Keratinocyte (primary cell): ENCODE data around the gene G6PC1.

Source experiments
- CTCF ChIP-seq, 3 experiments: IDR thresholded peaks in 1 of 3; conservative IDR thresholded peaks in 1 of 3; optimal IDR thresholded peaks in 1 of 3; 2 replicates in 2 of 3; 3 replicates in 1 of 3; pipeline versions ENCODE3 to v1.5.1; 2011; ENCODE audit warnings: low read length in 3 of 3, mild to moderate bottlenecking in 3 of 3, moderate library complexity in 2 of 3, control low read depth in 1 of 3, inconsistent platforms in 1 of 3; ENCODE audit not compliant: insufficient read depth in 2 of 3; ENCODE audit errors: extremely low read depth in 1 of 3
- EZH2 ChIP-seq: IDR thresholded peaks from one replicate; pipeline ENCODE4 v1.6.1; 2012; ENCODE audit warnings: inconsistent platforms, mild to moderate bottlenecking, low read length, moderate library complexity

GRCh38 chr17:42917236-42917603, 16.6 kb downstream of the G6PC1 start:
- no peak for TF ChIP-seq CTCF (optimal IDR thresholded peaks at IDR 0.05 in 1 of 3, IDR thresholded peaks at IDR 0.05 in 1 of 3, conservative IDR thresholded peaks at IDR 0.05 in 1 of 3; ENCODE audit: extremely low read depth in 1 of 3, insufficient read depth in 2 of 3, low read length in 3 of 3)
- TF ChIP-seq EZH2: no peak
